ENCODE results near the gene PMAIP1. TPM values are rescaled to one million over a fixed set of nuclear protein-coding genes. Genes with fewer than 3 reads are reported as not detected.

Gene PMAIP1
- total RNA-seq, 2 experiments from 2014 or later: 54.7 to 64.7 TPM

Other genes with a start within 250 kb of the PMAIP1 start
- gene CCBE1, start 202.6 kb upstream of the PMAIP1 start, total RNA-seq: under 1 TPM in 1 of 2 experiments, not detected in 1; 0.12 TPM